CD4-positive, CD25-positive, alpha-beta regulatory T cell (primary cell): ENCODE data around the gene SRRD. TPM values are rescaled to one million over a fixed set of nuclear protein-coding genes. Genes with fewer than 3 reads are reported as not detected.

Experiments
- polyA plus RNA-seq, 4 donors: library from polyadenylated mRNA; unstranded; fragments of 300-500 nt; fragmentation: Illumina TruSeq; gene quantifications; one replicate each; pipeline ENCODE4 v1.2.3, GENCODE V29; 2021
- total RNA-seq: library from RNA; stranded (reverse); gene quantifications from one replicate; pipeline ENCODE4 v1.2.3, GENCODE V29; 2022

The SRRD gene
- total and polyA plus RNA-seq, 5 donors from 2014 or later: 25.5 to 34.7 (median 27.3) TPM

Other genes with a start within 250 kb of the SRRD start
- 4.3 TPM for gene ASPHD2, start 54.6 kb upstream of the SRRD start, total RNA-seq
- gene ASPHD2, start 54.6 kb upstream of the SRRD start, polyA plus RNA-seq: 1 to 10 TPM; 3.1 to 8.5 (median 4.4) TPM
- gene HPS4, start 94 bp upstream of the SRRD start, total RNA-seq: 44.6 TPM
- gene HPS4, start 94 bp upstream of the SRRD start, polyA plus RNA-seq: 10 to 100 TPM; 12.0 to 16.1 (median 13.6) TPM
- gene TFIP11, start 28.6 kb downstream of the SRRD start, total RNA-seq: 109 TPM
- 10 to 100 TPM; 31.9 to 43.7 (median 39.2) TPM for gene TFIP11, start 28.6 kb downstream of the SRRD start, polyA plus RNA-seq
- 36.0 TPM for gene TPST2, start 106.3 kb downstream of the SRRD start, total RNA-seq
- gene TPST2, start 106.3 kb downstream of the SRRD start, polyA plus RNA-seq: 10 to 100 TPM; 48.1 to 64.6 (median 59.3) TPM
- gene CRYBB1, start 134.2 kb downstream of the SRRD start, total RNA-seq: not detected
- gene CRYBB1, start 134.2 kb downstream of the SRRD start, polyA plus RNA-seq: not detected
- gene CRYBA4, start 138.1 kb downstream of the SRRD start, total RNA-seq: not detected
- under 1 TPM in 1 of 4 donors, not detected in 3; 0.59 TPM for gene CRYBA4, start 138.1 kb downstream of the SRRD start, polyA plus RNA-seq
- 305 TPM for gene MIAT, start 173.7 kb downstream of the SRRD start, total RNA-seq
- gene MIAT, start 173.7 kb downstream of the SRRD start, polyA plus RNA-seq: 1 to 10 TPM; 1.4 to 3.1 (median 2.4) TPM